HEK293 (cell line): ENCODE data around the gene ROBO4.

Source experiments
- CTCF ChIA-PET: fragments of 350-600 bp; formaldehyde crosslinking; extraction: SDS; loops from one replicate; lab custom pipeline; 2021; ENCODE audit warnings: antibody characterized with exemption; lab: Yijun Ruan, JAX
- POLR2A ChIA-PET: fragments of 300-600 bp; formaldehyde crosslinking; extraction: SDS; loops from one replicate; lab custom pipeline; 2020; ENCODE audit warnings: antibody characterized with exemption, inconsistent platforms; lab: Yijun Ruan, JAX
- H3K27ac ChIP-seq: fragments of 200-500 bp; sonication (Bioruptor generic); 2 replicates; pipeline ENCODE4 v1.5.1; 2014; ENCODE audit warnings: low read depth, low read length, control low read depth, inconsistent platforms; ENCODE audit errors: extremely low read depth
- H3K36me3 ChIP-seq, 2 experiments: fragments of 200-500 bp in 1 of 2; sonication (Bioruptor generic) in 1 of 2; 1 replicate in 1 of 2; 2 replicates in 1 of 2; pipeline ENCODE4 v1.5.1; 2014 to 2017; ENCODE audit warnings: inconsistent platforms in 2 of 2, low read length in 2 of 2; ENCODE audit not compliant: control insufficient read depth in 2 of 2, insufficient read depth in 1 of 2
- H3K4me1 ChIP-seq: fragments of 200-500 bp; sonication (Bioruptor generic); 2 replicates; pipeline ENCODE4 v1.5.1; 2014; ENCODE audit warnings: mild to moderate bottlenecking, low read length, inconsistent platforms; ENCODE audit not compliant: control insufficient read depth, insufficient read depth
- H3K4me3 ChIP-seq: 2 replicates; pipeline ENCODE4 v1.5.1; 2011; ENCODE audit warnings: low read depth, mild to moderate bottlenecking, control low read depth, low read length, moderate library complexity
- H3K9me3 ChIP-seq: fragments of 200-500 bp; sonication (Bioruptor generic); 2 replicates; pipeline ENCODE4 v1.5.1; 2014; ENCODE audit warnings: low read depth, low read length, inconsistent platforms; ENCODE audit not compliant: control insufficient read depth, insufficient read depth
- GLIS1 ChIP-seq: fragments of 450-650 bp; formaldehyde crosslinking; IDR thresholded peaks from 2 replicates; pipeline ENCODE4 v1.5.1; 2016; ENCODE audit warnings: missing biosample characterization, missing genetic modification characterization
- KLF8 ChIP-seq: fragments of 450-650 bp; formaldehyde crosslinking; IDR thresholded peaks from 2 replicates; pipeline ENCODE4 v1.5.1; 2016; ENCODE audit warnings: missing biosample characterization, missing genetic modification characterization
- PBX3 ChIP-seq: sonication (generic); formaldehyde crosslinking; IDR thresholded peaks from 2 replicates; pipeline ENCODE4 v1.8.1; 2022; ENCODE audit warnings: mild to moderate bottlenecking, moderate library complexity, missing genetic modification reagents
- PRDM4 ChIP-seq: fragments of 450-650 bp; formaldehyde crosslinking; IDR thresholded peaks from 2 replicates; pipeline ENCODE4 v1.5.1; 2017; ENCODE audit warnings: missing biosample characterization, missing genetic modification characterization
- RBAK ChIP-seq: fragments of 450-650 bp; formaldehyde crosslinking; IDR thresholded peaks from 2 replicates; pipeline ENCODE4 v1.5.1; 2016; ENCODE audit warnings: missing biosample characterization, missing genetic modification characterization
- REST ChIP-seq: fragments of 450-650 bp; formaldehyde crosslinking; IDR thresholded peaks from 2 replicates; pipeline ENCODE4 v1.5.1; 2016; ENCODE audit warnings: missing biosample characterization, missing genetic modification characterization
- TCF7L2 ChIP-seq: IDR thresholded peaks from 2 replicates; pipeline ENCODE4 v1.6.1; 2011; ENCODE audit warnings: low read depth, mild to moderate bottlenecking, inconsistent platforms, low read length, moderate library complexity, borderline replicate concordance
- TRIM28 ChIP-seq: IDR thresholded peaks from 2 replicates; pipeline ENCODE4 v1.6.1; 2011; ENCODE audit warnings: low read length, control low read depth, borderline replicate concordance
- TSHZ1 ChIP-seq: fragments of 450-650 bp; formaldehyde crosslinking; IDR thresholded peaks from 2 replicates; pipeline ENCODE4 v1.5.1; 2016; ENCODE audit warnings: missing biosample characterization, missing genetic modification characterization, borderline replicate concordance
- ZBTB21 ChIP-seq: fragments of 450-650 bp; formaldehyde crosslinking; IDR thresholded peaks from 2 replicates; pipeline ENCODE4 v1.5.1; 2017; ENCODE audit warnings: missing biosample characterization, missing genetic modification characterization
- ZBTB49 ChIP-seq: fragments of 450-650 bp; formaldehyde crosslinking; IDR thresholded peaks from 2 replicates; pipeline ENCODE4 v1.5.1; 2016; ENCODE audit warnings: missing biosample characterization, missing genetic modification characterization, low read depth
- ZNF121 ChIP-seq: fragments of 450-650 bp; formaldehyde crosslinking; IDR thresholded peaks from 2 replicates; pipeline ENCODE4 v1.5.1; 2016; ENCODE audit warnings: missing biosample characterization, missing genetic modification characterization
- ZNF132 ChIP-seq: fragments of 450-650 bp; formaldehyde crosslinking; IDR thresholded peaks from 2 replicates; pipeline ENCODE4 v1.5.1; 2017; ENCODE audit warnings: missing biosample characterization, missing genetic modification characterization, borderline replicate concordance
- ZNF391 ChIP-seq: fragments of 450-650 bp; formaldehyde crosslinking; IDR thresholded peaks from 2 replicates; pipeline ENCODE4 v1.5.1; 2016; ENCODE audit warnings: low read depth, missing biosample characterization, missing genetic modification characterization, borderline replicate concordance
- ZNF48 ChIP-seq: fragments of 450-650 bp; formaldehyde crosslinking; IDR thresholded peaks from 2 replicates; pipeline ENCODE4 v1.5.1; 2016; ENCODE audit warnings: missing biosample characterization, missing genetic modification characterization
- ZNF488 ChIP-seq: fragments of 450-650 bp; formaldehyde crosslinking; IDR thresholded peaks from 2 replicates; pipeline ENCODE4 v1.5.1; 2016; ENCODE audit warnings: missing biosample characterization, missing genetic modification characterization
- ZNF560 ChIP-seq: fragments of 450-650 bp; formaldehyde crosslinking; IDR thresholded peaks from 2 replicates; pipeline ENCODE4 v1.5.1; 2017; ENCODE audit warnings: missing biosample characterization, missing genetic modification characterization, borderline replicate concordance
- ZNF776 ChIP-seq: fragments of 450-650 bp; formaldehyde crosslinking; IDR thresholded peaks from 2 replicates; pipeline ENCODE4 v1.5.0; 2017; ENCODE audit warnings: missing biosample characterization, missing genetic modification characterization, borderline replicate concordance
- ZSCAN18 ChIP-seq: fragments of 450-650 bp; formaldehyde crosslinking; IDR thresholded peaks from 2 replicates; pipeline ENCODE4 v1.5.1; 2016; ENCODE audit warnings: missing biosample characterization, missing genetic modification characterization

Gene ROBO4

GRCh38 chr11:124841201-124841600, 56.5 kb downstream of the ROBO4 start:
- TF ChIP-seq ZBTB49 (tag by site-specific recombination), result no peak
- no peak for TF ChIP-seq ZNF776 (tag by site-specific recombination)
- TF ChIP-seq PBX3, result no peak
- TF ChIP-seq REST (tag by site-specific recombination), result no peak
- no peak for TF ChIP-seq ZNF121 (tag by site-specific recombination)
- no peak for TF ChIP-seq ZBTB21 (tag by site-specific recombination)
- TF ChIP-seq ZNF488 (tag by site-specific recombination), result no peak
- TF ChIP-seq ZNF132 (tag by site-specific recombination), result no peak
- no peak for TF ChIP-seq KLF8
- no peak for TF ChIP-seq ZNF391 (tag by site-specific recombination)
- no peak for TF ChIP-seq TCF7L2
- no peak for TF ChIP-seq TRIM28
- TF ChIP-seq RBAK, result no peak
- Histone ChIP-seq H3K4me3 (no peak overlapping the region), H3K27ac (no peak overlapping the region), H3K4me1 (no peaks in the 10 kb centered on the region), H3K9me3 (no peaks in the 10 kb centered on the region), H3K36me3 (no peaks in the 10 kb centered on the region)
- POLR2A ChIA-PET, result no interaction called here
- CTCF ChIA-PET, result interaction anchor here (0.7 to 1.2 kb wide), 3 partner anchors 24 to 197 kb away, joined by 4 read pairs; partner anchors contain the start of gene ROBO3

GRCh38 chr11:124840666-124841065, 57.0 kb downstream of the ROBO4 start:
- no peaks in the 10 kb centered on the region for H3K9me3 ChIP-seq
- TF ChIP-seq ZSCAN18 (no peak), PRDM4 (tag by site-specific recombination) (no peak), GLIS1 (tag by site-specific recombination) (no peak), ZNF48 (tag by site-specific recombination) (no peak), TSHZ1 (no peak), ZNF560 (no peak)
- CTCF ChIA-PET, result interaction anchor here (0.9 to 1.3 kb wide), 2 partner anchors 24 to 25 kb away, joined by 4 to 5 read pairs; partner anchors contain the start of gene ROBO3
- H3K27ac ChIP-seq, result no peak overlapping the region
- POLR2A ChIA-PET, result no interaction called here
- H3K4me1 ChIP-seq, result no peaks in the 10 kb centered on the region
- H3K36me3 ChIP-seq, result no peaks in the 10 kb centered on the region
- H3K4me3 ChIP-seq, result no peak overlapping the region
